ENCODE results near the gene ITGA6.

Gene ITGA6

DNA sequence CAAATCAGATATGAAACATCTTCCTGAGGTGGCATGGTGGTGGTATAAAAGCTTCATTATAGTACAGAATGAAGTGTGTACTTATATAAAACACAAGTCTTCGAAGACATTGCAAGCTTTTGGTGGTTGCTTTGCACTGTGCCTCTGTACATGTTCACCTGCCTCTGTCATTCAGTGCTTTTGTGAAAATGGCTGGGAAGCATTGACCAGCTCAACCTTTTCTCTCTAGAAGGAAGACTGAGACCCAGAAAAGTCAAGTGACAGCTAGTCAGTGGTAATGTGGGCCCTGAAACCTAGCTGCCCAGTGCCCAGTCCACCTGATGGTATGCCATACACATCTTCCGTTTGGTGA is 12.1 kb downstream of the ITGA6 start:
- no peak for DNase-seq

DNA sequence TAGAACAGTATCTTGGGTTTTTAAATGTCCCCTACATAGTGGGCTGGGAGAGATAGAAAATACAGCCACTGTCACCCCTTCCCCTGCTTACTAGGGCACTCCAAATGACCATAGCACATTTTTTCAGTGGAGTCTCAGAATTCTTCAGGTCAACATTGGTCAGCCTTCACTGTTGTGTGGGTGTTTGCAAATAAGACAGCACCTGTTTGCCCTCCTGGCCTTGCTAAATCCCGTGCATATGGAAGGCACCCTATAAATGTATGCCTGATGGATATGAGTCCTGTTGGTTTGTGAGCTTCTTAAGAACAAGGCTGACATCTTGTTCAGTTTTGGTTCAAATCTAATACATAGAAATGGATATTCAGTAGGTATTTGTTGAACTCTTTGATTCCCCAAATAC is 12.5 kb downstream of the ITGA6 start:
- DNase-seq, result no peak

GRCh38 chr2:172440795-172441194 is 13.4 kb downstream of the ITGA6 start:
- DNase-seq, result no peak

DNA sequence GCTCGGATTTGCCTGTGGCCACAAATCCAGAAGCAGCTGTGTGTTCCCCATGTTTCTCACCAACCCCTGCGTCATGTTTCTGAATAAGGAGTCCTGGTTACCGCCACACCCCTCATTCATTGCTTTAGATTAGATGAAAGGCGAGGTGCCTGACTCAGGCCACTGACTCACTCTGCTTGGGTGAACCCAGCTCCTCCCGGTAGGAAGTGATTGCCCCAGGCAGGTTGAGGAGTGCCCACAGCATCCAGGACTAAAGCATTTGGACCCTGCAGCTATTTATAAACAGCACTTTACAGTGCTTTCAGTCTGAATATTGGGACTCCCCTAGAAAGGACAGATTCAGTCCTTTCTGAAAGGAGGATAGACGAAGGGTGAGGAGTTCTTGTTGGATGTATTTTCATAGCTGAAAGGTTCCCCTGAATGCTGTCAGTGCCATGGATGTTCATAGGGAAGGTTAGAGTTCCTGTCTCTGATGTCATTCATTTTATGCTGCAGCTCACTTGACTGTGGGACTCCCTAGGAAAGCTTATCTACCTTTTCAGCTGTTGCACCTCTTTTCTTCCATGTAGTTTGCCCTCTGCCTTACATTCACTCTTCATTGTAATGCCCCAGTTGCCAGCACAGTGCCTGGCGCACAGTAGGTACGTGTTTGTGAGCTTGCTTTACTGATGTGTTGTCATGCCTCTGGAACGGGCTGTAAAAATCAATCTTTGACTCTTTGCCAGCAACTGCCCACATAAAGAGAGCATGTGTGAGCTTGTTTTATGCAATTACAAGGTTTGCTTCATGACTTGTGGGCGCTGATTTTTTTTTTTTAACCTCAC is 14.9 kb downstream of the ITGA6 start:
- no peak for DNase-seq

DNA sequence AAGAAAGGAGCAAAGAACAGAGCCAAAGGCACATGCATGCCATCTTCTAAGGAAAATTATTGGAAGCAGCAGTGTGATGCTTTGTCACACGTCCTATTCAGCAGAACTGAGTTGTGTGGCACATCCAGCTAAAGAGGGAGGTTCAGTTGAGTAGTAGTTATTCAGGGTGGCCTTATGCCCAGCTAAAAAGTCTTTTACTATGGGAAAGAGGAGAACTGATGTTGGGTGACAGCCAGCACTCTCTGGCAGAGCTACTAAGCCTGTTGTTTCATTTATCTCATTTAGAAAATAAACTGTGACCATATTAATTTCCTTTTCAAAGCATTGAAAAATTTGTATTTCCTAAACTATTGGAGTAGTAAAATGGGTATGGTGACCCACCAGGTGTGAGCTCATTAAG is 18.5 kb downstream of the ITGA6 start:
- DNase-seq, result no peak

GRCh38 chr2:172446474-172447063 is 19.2 kb downstream of the ITGA6 start:
- DNase-seq, result no peak

GRCh38 chr2:172447811-172448493 is 20.6 kb downstream of the ITGA6 start:
- DNase-seq, result no peak

- no peak for DNase-seq
Observed at GRCh38 chr2:172448544-172449267, 21.3 kb downstream of the ITGA6 start.

DNA sequence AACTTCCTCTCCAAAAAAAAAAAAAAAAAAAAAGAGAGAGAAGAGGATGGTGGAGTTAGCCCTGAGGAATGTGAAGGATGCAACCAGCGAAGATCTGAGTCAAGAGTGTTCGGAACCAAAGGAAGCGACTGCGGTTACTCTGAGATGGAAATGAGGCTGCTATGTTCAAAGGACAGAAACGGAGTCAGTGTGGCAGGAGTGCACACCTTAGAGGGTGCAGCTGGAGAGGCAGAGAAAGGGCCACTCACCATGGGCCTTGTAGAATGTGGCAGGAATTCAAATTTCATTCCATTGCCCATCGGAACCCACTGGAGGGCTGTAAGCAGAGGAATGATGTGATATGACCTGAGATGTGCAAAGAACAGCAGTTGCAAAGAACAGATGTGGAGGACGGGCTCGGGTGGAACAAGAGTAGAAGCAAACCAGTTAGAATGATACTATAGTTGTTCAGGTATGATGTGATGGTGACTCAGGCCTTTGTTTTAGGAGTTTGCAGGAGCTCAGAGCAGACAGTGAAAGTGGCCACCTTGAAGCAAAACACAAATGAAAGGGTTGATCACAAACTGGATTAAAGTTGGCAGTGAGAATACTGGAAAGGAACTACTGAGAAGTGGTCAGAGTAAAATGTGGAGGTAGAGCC is 22.6 kb downstream of the ITGA6 start:
- DNase-seq, result no peak

GRCh38 chr2:172451923-172452322 is 24.5 kb downstream of the ITGA6 start:
- no peak for DNase-seq

DNA sequence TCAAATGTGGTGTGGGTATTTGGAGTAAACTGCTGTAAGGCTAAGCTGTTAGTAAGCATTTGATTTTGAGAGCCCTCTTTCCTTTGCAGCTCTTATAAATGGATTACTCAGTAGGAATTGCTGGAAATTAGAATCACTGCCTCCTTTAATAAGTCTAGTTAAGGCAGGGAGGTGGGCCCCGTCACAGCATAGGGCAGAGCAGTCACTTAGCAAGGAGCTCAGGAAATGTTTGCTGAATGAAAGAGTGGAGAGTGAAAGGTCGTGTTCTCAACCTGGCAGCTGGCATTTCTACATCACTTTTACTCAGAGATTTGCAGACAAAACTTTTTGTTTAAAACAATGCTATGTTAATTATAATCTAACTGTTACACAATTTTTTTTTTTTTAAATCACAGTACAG is 25.5 kb downstream of the ITGA6 start:
- DNase-seq, result no peak

DNA sequence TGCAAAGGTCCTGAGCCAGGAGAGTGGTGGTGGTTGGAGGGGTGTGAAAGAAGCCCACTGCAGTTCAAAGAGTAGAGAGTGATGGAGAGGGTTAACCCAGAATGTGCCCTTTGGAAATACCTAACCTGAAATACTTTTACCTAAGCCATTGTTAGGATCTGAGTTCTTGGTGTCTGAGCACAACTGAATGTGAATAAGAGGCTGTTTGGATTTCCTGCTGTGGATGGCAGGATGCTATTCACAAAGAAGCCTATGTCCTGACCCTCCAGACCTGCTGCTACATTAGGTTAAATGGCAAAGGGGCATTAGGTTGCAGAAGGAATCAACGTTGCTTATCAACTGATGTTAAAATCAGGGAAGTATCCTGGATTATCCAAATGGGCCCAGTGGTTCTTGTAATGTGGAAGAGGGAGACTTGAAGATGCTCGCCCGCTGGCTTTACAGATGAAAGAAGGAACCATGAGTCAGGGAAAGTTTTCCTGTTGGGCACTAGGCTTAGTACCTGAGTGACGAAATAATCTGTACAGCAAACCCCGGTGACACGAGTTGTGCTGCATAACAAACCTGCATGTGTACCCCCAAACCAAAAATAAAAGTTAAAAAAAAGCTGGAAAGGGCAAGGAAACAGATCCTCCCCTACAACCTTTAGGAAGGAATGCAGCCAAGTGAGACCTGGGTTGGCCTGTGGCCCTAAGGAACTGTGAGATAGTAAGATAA is 27.2 kb downstream of the ITGA6 start:
- DNase-seq, result no peak

GRCh38 chr2:172455121-172455515 is 27.7 kb downstream of the ITGA6 start:
- DNase-seq, result no peak

DNA sequence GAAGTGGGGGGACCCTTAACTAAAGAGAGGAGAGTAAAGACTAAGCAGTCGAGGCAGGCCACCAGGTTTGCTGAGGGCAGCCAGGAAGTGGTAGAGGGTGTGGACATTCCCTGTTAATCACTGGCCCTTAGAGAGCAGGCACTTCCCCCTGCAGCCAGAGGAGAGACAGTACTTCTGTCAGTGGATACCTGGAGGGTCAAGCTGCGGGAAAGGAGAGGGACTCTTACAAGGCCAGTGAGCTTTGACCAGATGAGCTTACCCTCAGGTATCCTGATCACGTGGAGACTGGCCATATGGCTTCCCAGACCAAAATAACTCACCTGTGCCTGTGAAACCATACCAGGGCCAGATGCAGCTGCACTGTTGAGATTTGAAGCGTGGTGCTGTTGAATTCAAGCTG is 28.6 kb downstream of the ITGA6 start:
- DNase-seq, result no peak

DNA sequence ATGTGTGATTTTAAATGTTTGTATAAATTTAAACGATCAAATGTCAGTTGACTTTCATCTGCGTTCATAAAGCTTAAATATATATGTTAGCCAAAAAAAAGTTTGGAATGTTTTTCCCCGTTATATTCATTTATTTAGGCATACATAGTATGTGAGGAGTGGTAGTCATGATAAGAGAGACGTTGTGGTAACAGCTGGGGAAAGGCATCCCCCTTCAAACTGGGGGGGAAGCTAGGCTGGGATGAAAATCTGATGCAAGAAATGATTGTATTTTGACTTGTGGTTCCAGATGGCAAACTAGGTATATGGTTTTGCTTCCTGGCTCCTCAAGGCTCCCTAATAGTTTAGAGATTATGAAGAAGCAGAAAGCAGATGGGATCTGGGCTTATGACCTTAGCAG is 30.1 kb downstream of the ITGA6 start:
- no peak for DNase-seq

GRCh38 chr2:172458561-172459124 is 31.3 kb downstream of the ITGA6 start:
- no peak for DNase-seq

DNA sequence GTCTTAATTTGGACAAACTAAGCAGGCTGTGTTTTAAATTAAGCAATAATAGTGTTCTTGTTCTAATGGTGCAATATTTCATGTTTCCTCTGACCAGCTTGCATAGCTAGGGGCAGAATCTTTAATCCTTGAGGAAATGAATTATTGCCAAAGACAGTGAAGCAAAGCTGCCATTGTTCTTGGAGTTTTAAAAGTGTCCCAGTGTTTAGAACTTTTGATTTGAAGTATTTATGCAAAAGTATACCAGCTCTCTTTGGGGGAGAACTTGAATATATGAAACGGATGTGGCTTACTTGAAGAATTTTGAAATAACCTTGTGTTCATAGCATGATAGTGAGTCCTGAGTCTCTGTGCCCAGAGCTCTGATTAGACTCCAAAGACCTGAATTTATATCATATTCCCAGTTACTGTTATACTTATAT is 33.4 kb downstream of the ITGA6 start:
- DNase-seq, result no peak

GRCh38 chr2:172461591-172462372 is 34.4 kb downstream of the ITGA6 start:
- DNase-seq, result peak; percentile 61

GRCh38 chr2:172462373-172462848 is 35.0 kb downstream of the ITGA6 start:
- no peak for DNase-seq

GRCh38 chr2:172462849-172463381 is 35.5 kb downstream of the ITGA6 start:
- no peak for DNase-seq

Data from right kidney (tissue), 1 donor.